ENCODE data around the gene MAPRE2. TPM values are rescaled to one million over a fixed set of nuclear protein-coding genes. Genes with fewer than 3 reads are reported as not detected.

Gene MAPRE2
- total and polyA plus RNA-seq, 2 of the 13 experiments (the other 11 are each of a cell fraction or from before 2014, with no cell fraction given): 34.5 to 67.9 TPM

GRCh38 chr18:35171315-35171987, 130.2 kb downstream of the MAPRE2 start (continued):
- TF ChIP-seq PRDM15 (CRISPR knock-in tag; IDR thresholded peaks at IDR 0.05): no peak
- no peak for TF ChIP-seq DNMT1 (CRISPR knock-in tag; IDR thresholded peaks at IDR 0.05)
- TF ChIP-seq ARNT (IDR thresholded peaks at IDR 0.05): no peak
- TF ChIP-seq ZNF318 (CRISPR knock-in tag; IDR thresholded peaks at IDR 0.05): no peak
- TF ChIP-seq HMG20B (CRISPR knock-in tag; conservative IDR thresholded peaks at IDR 0.05): no peak
- no peak for TF ChIP-seq ARID3A (IDR thresholded peaks at IDR 0.05; ENCODE audit: low read depth, low read length)
- TF ChIP-seq MXI1 (IDR thresholded peaks at IDR 0.05; ENCODE audit: borderline replicate concordance, low read depth, low read length): no peak
- no peak for TF ChIP-seq HNRNPL (IDR thresholded peaks at IDR 0.05; ENCODE audit: low read depth, low read length)
- no peak for TF ChIP-seq RAD51 (IDR thresholded peaks at IDR 0.05; ENCODE audit: borderline replicate concordance)
- TF ChIP-seq RORA (CRISPR knock-in tag; IDR thresholded peaks at IDR 0.05): no peak
- no peak for TF ChIP-seq GPN1 (CRISPR knock-in tag; IDR thresholded peaks at IDR 0.05; ENCODE audit: borderline replicate concordance)
- TF ChIP-seq ZBTB8A (CRISPR knock-in tag; IDR thresholded peaks at IDR 0.05; ENCODE audit: borderline replicate concordance, low read depth): no peak
- TF ChIP-seq ZNF383 (CRISPR knock-in tag; IDR thresholded peaks at IDR 0.05; ENCODE audit: borderline replicate concordance): no peak
- TF ChIP-seq ZNF18 (CRISPR knock-in tag; IDR thresholded peaks at IDR 0.05; ENCODE audit: insufficient replicate concordance): no peak

Data from HepG2 (cell line).